HL-60 (cell line): ENCODE measurements around the gene NEDD4L.
"Not testable (repeated sequence)": the region's sequence is repeated elsewhere in the genome, so short reads cannot be mapped to it uniquely, and the experiment has no call there.

ENCODE experiments used
- DNase-seq, 2 experiments: peaks; one replicate each; pipeline ENCODE4 v3.0.0-alpha.2; 2010 to 2020; ENCODE audit warnings: low read depth in 1 of 2, low spot score in 1 of 2
- H3K27ac ChIP-seq: fragments of 250-450 bp; sonication (Bioruptor Pico); replicated peaks from 2 replicates; pipeline ENCODE4 v1.5.1; 2020; ENCODE audit warnings: mild to moderate bottlenecking, moderate library complexity
- H3K27me3 ChIP-seq: fragments of 250-450 bp; sonication (Bioruptor Pico); 2 replicates; pipeline ENCODE4 v1.5.1; 2021; ENCODE audit warnings: mild to moderate bottlenecking, moderate library complexity; ENCODE audit not compliant: insufficient read depth, poor library complexity, severe bottlenecking
- H3K4me3 ChIP-seq: replicated peaks from 2 replicates; pipeline ENCODE4 v1.5.1; 2011; ENCODE audit warnings: mild to moderate bottlenecking, control low read depth, low read length; ENCODE audit not compliant: insufficient read depth
- GABPA ChIP-seq: IDR thresholded peaks from 2 replicates; pipeline ENCODE4 v1.6.1; 2012; ENCODE audit warnings: low read depth
- POLR2AphosphoS5 ChIP-seq: IDR thresholded peaks from 2 replicates; pipeline ENCODE4 v1.6.1; 2012; ENCODE audit warnings: low read depth
- REST ChIP-seq: IDR thresholded peaks from 2 replicates; pipeline ENCODE4 v1.6.1; 2012; ENCODE audit warnings: low read depth; ENCODE audit not compliant: insufficient replicate concordance
- SPI1 ChIP-seq: IDR thresholded peaks from 2 replicates; pipeline ENCODE4 v1.6.1; 2012; ENCODE audit warnings: low read depth, mild to moderate bottlenecking, borderline replicate concordance
- TF ChIP-seq, protein P1 (sequence below): IDR thresholded peaks from one replicate; pipeline ENCODE4 v1.5.1; 2011; ENCODE audit warnings: low read length, control low read depth, inconsistent platforms; ENCODE audit not compliant: insufficient read depth

NEDD4L gene

GRCh38 chr18:58264840-58265239 lies 220.8 kb downstream of the NEDD4L start:
- no peak overlapping the region for H3K27ac ChIP-seq
- H3K4me3 ChIP-seq: no peak overlapping the region
- no peak for TF ChIP-seq REST
- no peak for TF ChIP-seq SPI1
- DNase-seq: no peak
- peaks cover 15% of the 10 kb centered on the region for H3K27me3 ChIP-seq

- H3K4me3 ChIP-seq, H3K27ac ChIP-seq, DNase-seq: not testable (repeated sequence)
- H3K27me3 ChIP-seq: peaks cover 17% of the 10 kb centered on the region
Observed at GRCh38 chr18:58265489-58265888, 221.5 kb downstream of the NEDD4L start.

DNA sequence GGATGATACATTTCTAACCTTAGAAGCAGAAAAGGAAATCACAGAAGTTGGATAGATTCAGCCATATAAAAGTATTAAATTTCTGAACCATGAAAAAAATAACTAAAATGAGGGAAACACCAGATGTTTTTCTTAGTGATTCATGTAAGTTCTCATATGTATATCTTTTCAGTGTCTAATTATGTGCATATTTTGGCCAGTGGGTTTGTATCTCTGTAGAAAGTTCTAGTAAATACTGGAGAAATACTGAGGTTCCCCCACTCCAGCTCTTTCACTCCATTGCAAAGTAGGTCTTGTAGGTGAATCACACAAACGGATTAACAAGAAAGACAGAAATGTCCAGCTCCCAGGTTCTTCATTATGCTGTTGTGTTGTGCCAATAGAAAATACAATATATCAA lies 222.3 kb downstream of the NEDD4L start:
- no peak overlapping the region for H3K4me3 ChIP-seq
- H3K27ac ChIP-seq: no peak overlapping the region
- DNase-seq: no peak
- peaks cover 20% of the 10 kb centered on the region for H3K27me3 ChIP-seq
- TF ChIP-seq, protein P1, sequence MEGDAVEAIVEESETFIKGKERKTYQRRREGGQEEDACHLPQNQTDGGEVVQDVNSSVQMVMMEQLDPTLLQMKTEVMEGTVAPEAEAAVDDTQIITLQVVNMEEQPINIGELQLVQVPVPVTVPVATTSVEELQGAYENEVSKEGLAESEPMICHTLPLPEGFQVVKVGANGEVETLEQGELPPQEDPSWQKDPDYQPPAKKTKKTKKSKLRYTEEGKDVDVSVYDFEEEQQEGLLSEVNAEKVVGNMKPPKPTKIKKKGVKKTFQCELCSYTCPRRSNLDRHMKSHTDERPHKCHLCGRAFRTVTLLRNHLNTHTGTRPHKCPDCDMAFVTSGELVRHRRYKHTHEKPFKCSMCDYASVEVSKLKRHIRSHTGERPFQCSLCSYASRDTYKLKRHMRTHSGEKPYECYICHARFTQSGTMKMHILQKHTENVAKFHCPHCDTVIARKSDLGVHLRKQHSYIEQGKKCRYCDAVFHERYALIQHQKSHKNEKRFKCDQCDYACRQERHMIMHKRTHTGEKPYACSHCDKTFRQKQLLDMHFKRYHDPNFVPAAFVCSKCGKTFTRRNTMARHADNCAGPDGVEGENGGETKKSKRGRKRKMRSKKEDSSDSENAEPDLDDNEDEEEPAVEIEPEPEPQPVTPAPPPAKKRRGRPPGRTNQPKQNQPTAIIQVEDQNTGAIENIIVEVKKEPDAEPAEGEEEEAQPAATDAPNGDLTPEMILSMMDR: no peak
- TF ChIP-seq POLR2AphosphoS5: no peak
- no peak for TF ChIP-seq GABPA
- TF ChIP-seq REST: no peak
- no peak for TF ChIP-seq SPI1

- TF ChIP-seq SPI1: no peak
- TF ChIP-seq REST: no peak
- TF ChIP-seq, protein P1: no peak
- TF ChIP-seq POLR2AphosphoS5: no peak
- no peak for TF ChIP-seq GABPA
- H3K27me3 ChIP-seq: peaks cover 21% of the 10 kb centered on the region
- no peak for DNase-seq
- H3K4me3 ChIP-seq: no peak overlapping the region
- no peak overlapping the region for H3K27ac ChIP-seq
Observed at GRCh38 chr18:58267493-58267892, 223.5 kb downstream of the NEDD4L start.
